CD4-positive, CD25-positive, alpha-beta regulatory T cell (primary cell): ENCODE data around the gene HOXC12. TPM values are rescaled to one million over a fixed set of nuclear protein-coding genes. Genes with fewer than 3 reads are reported as not detected.

Experiments
- ATAC-seq, 2 donors: fragments of 150-1000 bp; cut with Tn5 transposase; one replicate each; pipeline ENCODE4 v1.10.0; 2021; ENCODE audit warnings: low read depth in 2 of 2, moderate number of reproducible peaks in 2 of 2, moderate library complexity in 1 of 2
- DNase-seq, 3 donors: peaks; one replicate each; pipeline versions ENCODE4 v3.0.0 to v3.0.0-alpha.2; 2012 to 2022; ENCODE audit warnings: mixed read lengths in 1 of 3
- H3K27ac ChIP-seq: one replicate; pipeline ENCODE4 v1.7.0; 2013; ENCODE audit warnings: mild to moderate bottlenecking, low read length; ENCODE audit not compliant: insufficient read depth, poor library complexity, severe bottlenecking
- H3K27me3 ChIP-seq: one replicate; pipeline ENCODE4 v1.7.0; 2013; ENCODE audit warnings: low read length; ENCODE audit not compliant: control insufficient read depth, insufficient read depth
- H3K36me3 ChIP-seq: one replicate; pipeline ENCODE4 v1.7.0; 2013; ENCODE audit warnings: mild to moderate bottlenecking, low read length, moderate library complexity; ENCODE audit not compliant: control insufficient read depth, insufficient read depth
- H3K4me1 ChIP-seq: 2 replicates; pipeline ENCODE4 v1.7.0; 2013; ENCODE audit warnings: mild to moderate bottlenecking, low read length; ENCODE audit not compliant: insufficient read depth, control insufficient read depth, poor library complexity, severe bottlenecking
- H3K4me3 ChIP-seq: one replicate; pipeline ENCODE4 v1.7.0; 2013; ENCODE audit warnings: low read depth, mild to moderate bottlenecking, low read length, moderate library complexity
- H3K9me3 ChIP-seq, 2 experiments: 1 replicate in 1 of 2; 2 replicates in 1 of 2; pipeline ENCODE4 v1.7.0; 2013; ENCODE audit warnings: low read length in 2 of 2, mild to moderate bottlenecking in 1 of 2, moderate library complexity in 1 of 2; ENCODE audit not compliant: control insufficient read depth in 2 of 2
- H3K27ac Mint-ChIP-seq, 3 donors: one replicate each; pipeline ENCODE4 v1.8.0; 2020 to 2022; ENCODE audit warnings: mild to moderate bottlenecking in 3 of 3, mixed read lengths in 3 of 3, moderate library complexity in 2 of 3
- H3K27me3 Mint-ChIP-seq: one replicate; pipeline ENCODE4 v1.8.0; 2022; ENCODE audit warnings: mild to moderate bottlenecking, mixed read lengths
- H3K36me3 Mint-ChIP-seq: one replicate; pipeline ENCODE4 v1.8.0; 2020; ENCODE audit warnings: mixed read lengths
- H3K4me1 Mint-ChIP-seq, 4 donors: one replicate each; pipeline ENCODE4 v1.8.0; 2020 to 2022; ENCODE audit warnings: mixed read lengths in 4 of 4, mild to moderate bottlenecking in 1 of 4
- H3K4me3 Mint-ChIP-seq, 4 donors: one replicate each; pipeline ENCODE4 v1.8.0; 2020 to 2022; ENCODE audit warnings: mild to moderate bottlenecking in 4 of 4, mixed read lengths in 4 of 4, moderate library complexity in 3 of 4
- H3K9me3 Mint-ChIP-seq, 7 donors: one replicate each; pipeline ENCODE4 v1.8.0; 2020 to 2022; ENCODE audit warnings: mixed read lengths in 7 of 7, mild to moderate bottlenecking in 3 of 7, moderate library complexity in 2 of 7
- polyA plus RNA-seq, 4 donors: library from polyadenylated mRNA; unstranded; fragments of 300-500 nt; fragmentation: Illumina TruSeq; gene quantifications; one replicate each; pipeline ENCODE4 v1.2.3, GENCODE V29; 2021
- total RNA-seq: library from RNA; stranded (reverse); gene quantifications from one replicate; pipeline ENCODE4 v1.2.3, GENCODE V29; 2022

The HOXC12 gene
- total and polyA plus RNA-seq, 5 donors from 2014 or later: not detected

- Histone ChIP-seq H3K9me3 (no peaks in the 10 kb centered on the region), H3K36me3 (no peaks in the 10 kb centered on the region), H3K4me3 (no peak overlapping the region), H3K27me3 (peaks cover 61% of the 10 kb centered on the region), H3K27ac (no peak overlapping the region), H3K4me1 (peaks cover 32% of the 10 kb centered on the region)
- Mint-ChIP-seq H3K4me1 (peaks cover 6 to 44% (median 15%) of the 10 kb centered on the region in 4 donors), H3K27me3 (peaks cover 94% of the 10 kb centered on the region), H3K4me3 (peak overlapping the region in 1 of 4 donors; percentile 45), H3K9me3 (peaks cover 0 to 13% (median 0%) of the 10 kb centered on the region in 7 donors), H3K36me3 (no peaks in the 10 kb centered on the region), H3K27ac (no peak overlapping the region)
- DNase-seq (no peak), ATAC-seq (no peak)
These were observed 53.0 kb downstream of the HOXC12 start for GRCh38 chr12:54007538-54008259.

GRCh38 chr12:54008260-54008552 lies 53.5 kb downstream of the HOXC12 start:
- H3K27ac Mint-ChIP-seq: no peak overlapping the region
- peaks cover 6 to 47% (median 15%) of the 10 kb centered on the region in 4 donors for H3K4me1 Mint-ChIP-seq
- H3K36me3 ChIP-seq: no peaks in the 10 kb centered on the region
- peaks cover 94% of the 10 kb centered on the region for H3K27me3 Mint-ChIP-seq
- H3K9me3 ChIP-seq: no peaks in the 10 kb centered on the region
- no peak for ATAC-seq
- no peak for DNase-seq
- peaks cover 62% of the 10 kb centered on the region for H3K27me3 ChIP-seq
- no peak overlapping the region for H3K4me3 ChIP-seq
- H3K4me1 ChIP-seq: peaks cover 32% of the 10 kb centered on the region
- H3K36me3 Mint-ChIP-seq: no peaks in the 10 kb centered on the region
- no peak overlapping the region for H3K27ac ChIP-seq
- H3K4me3 Mint-ChIP-seq: peak overlapping the region in 2 of 4 donors; percentile 45 to 46
- H3K9me3 Mint-ChIP-seq: peaks cover 0 to 13% (median 0%) of the 10 kb centered on the region in 7 donors

Other genes with a start within 250 kb of the HOXC12 start
- 209 TPM for gene CALCOCO1, start 227.5 kb upstream of the HOXC12 start, total RNA-seq
- gene CALCOCO1, start 227.5 kb upstream of the HOXC12 start, polyA plus RNA-seq: 100 to 1,000 TPM in 3 of 4 donors, 10 to 100 TPM in 1; 91.5 to 119 (median 112) TPM
- gene CISTR, start 202.9 kb upstream of the HOXC12 start, total RNA-seq: not detected
- not detected for gene CISTR, start 202.9 kb upstream of the HOXC12 start, polyA plus RNA-seq
- gene HOXC13, start 16.1 kb upstream of the HOXC12 start, total RNA-seq: not detected
- not detected for gene HOXC13, start 16.1 kb upstream of the HOXC12 start, polyA plus RNA-seq
- gene HOXC11, start 18.2 kb downstream of the HOXC12 start, total RNA-seq: not detected
- not detected for gene HOXC11, start 18.2 kb downstream of the HOXC12 start, polyA plus RNA-seq
- gene HOTAIR, start 20.1 kb downstream of the HOXC12 start, total RNA-seq: not detected
- gene HOTAIR, start 20.1 kb downstream of the HOXC12 start, polyA plus RNA-seq: not detected
- not detected for gene HOXC10, start 30.2 kb downstream of the HOXC12 start, total RNA-seq
- not detected for gene HOXC10, start 30.2 kb downstream of the HOXC12 start, polyA plus RNA-seq
- not detected for gene HOXC9, start 45.3 kb downstream of the HOXC12 start, total RNA-seq
- not detected for gene HOXC9, start 45.3 kb downstream of the HOXC12 start, polyA plus RNA-seq
- gene HOXC8, start 54.1 kb downstream of the HOXC12 start, total RNA-seq: not detected
- not detected for gene HOXC8, start 54.1 kb downstream of the HOXC12 start, polyA plus RNA-seq
- not detected for gene HOXC6, start 73.5 kb downstream of the HOXC12 start, total RNA-seq
- gene HOXC6, start 73.5 kb downstream of the HOXC12 start, polyA plus RNA-seq: not detected
- gene HOXC5, start 78.1 kb downstream of the HOXC12 start, total RNA-seq: not detected
- gene HOXC5, start 78.1 kb downstream of the HOXC12 start, polyA plus RNA-seq: not detected
- gene HOXC4, start 98.9 kb downstream of the HOXC12 start, total RNA-seq: 0.32 TPM
- under 1 TPM in 1 of 4 donors, not detected in 3; 0.09 TPM for gene HOXC4, start 98.9 kb downstream of the HOXC12 start, polyA plus RNA-seq
- 13.0 TPM for gene SMUG1, start 234.1 kb downstream of the HOXC12 start, total RNA-seq
- 10 to 100 TPM; 24.5 to 38.1 (median 30.7) TPM for gene SMUG1, start 234.1 kb downstream of the HOXC12 start, polyA plus RNA-seq